GM19328 (cell line): ENCODE measurements around the gene DNMBP.
A peak's percentile ranks its signal among the peaks of the same experiment; 100 is the strongest.
"Not testable (repeated sequence)": the region's sequence is repeated elsewhere in the genome, so short reads cannot be mapped to it uniquely, and the experiment has no call there.

Experiments used
- ATAC-seq: cut with Tn5 transposase; IDR thresholded peaks from one replicate; pipeline ENCODE4 v1.9.1; 2021; ENCODE audit warnings: mild to moderate bottlenecking, moderate library complexity; ENCODE audit not compliant: unreplicated experiment

The DNMBP gene

DNA sequence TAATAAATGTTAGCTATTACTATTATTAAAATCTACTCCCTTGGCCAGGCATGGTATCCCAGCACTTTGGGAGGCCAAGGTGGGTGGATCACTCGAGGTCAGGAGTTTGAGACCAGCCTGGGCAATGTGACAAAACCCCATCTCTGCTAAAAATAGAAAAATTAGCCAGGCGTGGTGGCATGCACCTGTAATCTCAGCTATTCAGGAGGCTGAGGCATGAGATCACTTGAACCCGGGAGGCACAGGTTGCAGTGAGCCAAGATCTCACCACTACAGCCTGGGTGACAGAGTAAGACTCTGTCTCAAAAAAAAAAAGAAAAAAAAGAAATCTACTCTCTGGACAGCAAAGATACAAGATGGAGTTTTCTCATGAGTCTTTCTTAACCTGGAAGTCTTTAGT lies 56.2 kb downstream of the DNMBP start:
- ATAC-seq, result not testable (repeated sequence)

DNA sequence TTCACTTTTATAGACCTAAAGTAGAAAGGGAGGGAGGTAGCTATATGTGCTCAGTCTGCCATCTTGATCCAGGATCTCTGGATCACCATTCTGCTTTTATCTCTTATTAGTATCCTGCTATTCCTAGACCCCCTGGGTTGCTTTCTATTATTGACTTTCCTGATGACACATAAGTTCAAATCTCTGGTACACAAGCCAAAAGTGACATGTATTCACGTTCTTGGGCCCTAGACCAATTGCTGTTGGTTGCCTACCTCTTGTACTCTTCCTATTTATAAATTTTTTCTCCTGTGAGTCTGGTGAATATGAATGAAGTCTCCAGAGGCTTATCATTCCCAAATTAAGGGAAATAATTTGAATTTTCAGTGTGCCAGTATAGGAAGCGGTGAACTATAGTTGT lies 56.9 kb downstream of the DNMBP start:
- no peak for ATAC-seq

DNA sequence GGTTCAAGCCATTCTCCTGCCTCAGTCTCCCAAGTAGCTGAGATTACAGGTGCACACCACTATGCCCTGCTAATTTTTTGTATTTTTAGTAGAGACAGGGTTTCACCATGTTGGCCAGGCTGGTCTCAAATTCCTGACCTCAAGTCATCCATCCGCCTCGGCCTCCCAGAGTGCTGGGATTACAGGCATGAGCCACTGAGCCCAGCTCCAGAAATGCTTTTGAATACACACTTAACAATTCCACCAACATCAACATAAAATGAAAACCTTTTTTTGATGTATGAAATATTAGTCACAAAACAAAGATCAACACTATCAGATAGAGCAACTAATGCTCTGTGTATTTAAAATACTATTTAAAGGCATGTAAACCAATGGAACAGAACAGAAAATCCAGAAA lies 63.7 kb downstream of the DNMBP start:
- ATAC-seq, result not testable (repeated sequence)

DNA sequence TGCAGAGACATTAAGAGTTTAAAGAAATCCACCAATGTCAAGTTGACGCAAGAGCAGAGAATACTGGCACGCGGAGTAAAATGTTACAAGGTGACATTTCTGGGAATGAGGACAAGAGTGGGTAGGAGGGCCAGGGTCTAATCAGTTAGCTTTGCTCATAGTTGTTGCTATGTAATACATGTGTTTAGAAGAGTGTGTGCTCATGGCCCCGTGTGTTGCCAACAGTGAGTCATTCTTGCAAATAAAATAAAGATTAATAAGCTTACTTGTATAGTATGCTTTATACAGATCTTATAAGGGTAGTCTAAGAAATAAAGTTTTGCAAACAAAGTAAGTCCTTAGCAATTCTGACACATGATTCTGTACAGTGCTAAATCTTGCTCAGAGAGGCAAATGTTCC lies 64.5 kb downstream of the DNMBP start:
- ATAC-seq, result no peak

DNA sequence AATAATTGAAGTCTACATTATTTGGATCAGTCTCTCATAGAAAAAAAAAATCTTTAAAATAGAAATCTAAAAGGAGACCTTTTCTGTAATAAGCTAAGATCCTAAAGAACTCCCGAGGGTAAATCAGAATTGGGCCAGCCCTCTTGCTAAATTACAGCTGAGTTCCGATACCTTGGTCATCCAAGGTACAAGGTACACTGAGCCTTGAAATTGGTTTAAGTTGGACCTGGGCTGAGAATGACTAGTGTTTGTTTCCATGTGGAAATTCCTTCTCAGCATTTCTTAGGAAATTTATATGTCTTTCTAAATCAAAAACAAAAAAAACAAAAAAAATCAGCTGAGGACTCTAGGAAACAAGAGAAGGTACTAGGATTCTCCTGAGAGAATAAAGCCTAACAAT lies 64.9 kb downstream of the DNMBP start:
- ATAC-seq, result no peak

DNA sequence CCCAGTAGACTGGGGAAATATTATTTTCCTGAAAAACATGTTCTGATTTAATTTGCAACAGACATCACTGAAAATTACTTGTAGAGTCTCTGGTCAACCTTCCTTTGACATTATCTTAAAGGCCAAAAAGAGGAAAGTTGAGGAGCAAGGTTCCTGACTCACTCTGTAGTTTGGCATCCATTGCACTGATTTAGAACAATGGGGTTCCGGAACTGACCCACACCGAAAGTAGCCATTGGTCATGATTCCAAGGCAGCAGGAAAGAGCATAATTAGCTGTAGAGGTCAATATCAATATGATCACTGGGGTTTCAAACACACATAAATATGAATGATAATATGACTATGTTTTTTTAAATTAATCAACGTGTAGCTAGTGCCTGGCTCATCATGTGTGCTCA lies 65.8 kb downstream of the DNMBP start:
- no peak for ATAC-seq

DNA sequence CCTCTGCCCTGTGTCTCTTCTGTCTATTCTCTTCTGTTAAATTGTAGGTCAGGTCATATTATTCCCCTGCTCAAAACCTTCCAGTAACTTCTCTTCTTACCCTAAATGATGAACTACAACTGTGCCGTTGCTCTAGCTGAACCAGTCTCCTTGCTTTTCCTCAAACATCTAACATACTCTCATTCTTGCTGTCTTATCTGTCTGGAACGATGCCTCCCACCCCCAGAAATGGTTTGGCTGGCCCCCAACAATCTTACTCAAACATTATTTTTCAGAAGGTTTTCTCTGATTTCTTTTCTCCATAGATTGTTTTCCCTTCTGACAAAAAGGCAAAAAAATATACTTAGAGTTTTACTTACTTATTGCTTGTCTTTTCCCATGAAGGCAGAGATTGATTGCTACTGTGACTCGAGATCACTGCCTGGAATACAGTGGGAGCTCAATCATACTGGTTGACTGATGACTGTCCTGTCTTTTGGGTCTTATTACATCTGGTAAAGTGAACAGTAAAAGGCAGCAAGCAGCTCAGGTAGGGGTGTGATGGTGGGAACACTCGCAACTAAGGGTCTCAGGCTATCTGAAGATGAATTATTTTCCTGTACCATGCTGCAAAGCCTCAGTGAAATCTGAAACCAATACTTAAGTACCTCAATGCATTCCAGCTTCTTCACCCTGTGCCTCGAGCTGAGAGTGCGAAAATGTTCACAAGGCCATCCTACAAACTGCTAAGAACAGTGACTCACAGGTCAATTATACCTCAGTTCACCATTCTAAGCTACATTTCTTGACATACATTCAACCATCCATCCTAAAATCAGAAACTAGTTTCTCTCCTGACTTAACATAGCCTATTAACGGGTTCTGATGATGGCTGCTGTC lies 67.6 kb downstream of the DNMBP start:
- no peak for ATAC-seq

DNA sequence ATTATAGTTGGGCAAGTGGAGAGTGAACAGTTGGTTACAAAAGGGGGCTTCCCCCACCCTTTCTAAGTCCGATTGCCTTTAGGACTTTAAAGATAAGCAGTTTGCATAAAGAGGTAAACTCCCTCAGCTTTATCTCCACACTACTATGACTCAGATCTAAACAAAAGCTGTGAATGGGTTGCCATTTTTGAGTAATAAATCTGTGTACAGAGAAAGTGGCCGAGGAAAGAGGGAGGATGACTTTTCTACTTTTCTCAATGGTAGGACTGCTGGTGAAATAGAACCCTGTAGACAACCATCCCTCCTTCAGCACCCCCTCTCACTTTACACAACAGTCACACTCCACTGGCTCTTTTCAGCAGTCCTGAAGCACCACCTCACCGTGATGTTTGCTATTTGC lies 71.2 kb downstream of the DNMBP start:
- ATAC-seq, result peak; percentile 75

DNA sequence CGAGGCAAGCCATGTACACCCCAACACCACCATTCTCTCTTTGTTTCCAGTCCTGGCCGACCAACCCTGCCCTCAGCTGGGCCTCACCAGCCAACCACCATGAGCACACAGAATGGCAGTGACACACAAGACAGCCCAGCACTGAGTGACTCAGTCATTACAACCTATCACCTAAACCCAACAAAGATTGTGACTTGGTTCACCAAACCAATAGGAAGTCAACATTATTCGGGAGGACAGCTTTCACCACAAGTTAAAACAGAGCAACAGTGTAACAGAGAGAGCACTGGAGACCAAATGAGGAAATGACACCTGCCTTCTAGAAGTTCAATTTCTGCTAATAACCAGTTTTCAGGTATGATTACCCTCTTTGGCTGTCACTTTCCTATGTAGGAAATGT lies 72.1 kb downstream of the DNMBP start:
- no peak for ATAC-seq

DNA sequence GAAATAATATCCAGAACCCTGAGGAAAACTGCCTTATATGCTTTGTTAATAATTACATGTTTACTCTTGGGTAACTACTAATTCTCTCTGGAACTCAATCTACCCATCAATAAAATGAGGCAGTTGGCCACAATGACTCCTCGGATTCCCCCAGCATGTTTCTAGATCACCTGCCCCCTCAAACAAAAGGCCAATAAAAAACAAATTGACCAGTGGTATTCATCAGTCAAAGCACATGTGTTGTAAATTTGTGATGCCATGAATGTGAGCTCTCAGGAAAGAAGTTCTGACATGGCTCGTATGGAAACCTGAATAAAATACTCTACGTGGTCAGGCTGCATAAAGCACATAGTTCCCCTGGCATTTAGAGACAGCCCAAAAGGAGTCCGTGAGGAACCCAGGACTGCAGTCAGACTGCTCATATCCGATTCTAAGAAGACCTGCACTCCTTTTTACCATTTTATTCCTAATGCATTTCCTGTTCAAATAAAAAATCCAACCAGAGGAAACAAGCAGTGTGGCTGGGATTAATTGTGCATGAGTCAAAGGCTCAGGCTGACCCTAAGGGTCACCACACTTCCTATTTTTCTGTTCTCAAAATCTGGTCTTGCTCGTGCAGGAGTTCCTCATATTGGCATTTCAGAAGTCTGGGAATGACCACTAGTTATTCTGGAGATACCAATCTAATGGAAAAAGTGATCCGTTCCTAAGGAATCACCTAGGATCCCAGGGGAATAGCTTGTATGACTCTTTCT lies 77.4 kb downstream of the DNMBP start:
- ATAC-seq, result not testable (repeated sequence)

DNA sequence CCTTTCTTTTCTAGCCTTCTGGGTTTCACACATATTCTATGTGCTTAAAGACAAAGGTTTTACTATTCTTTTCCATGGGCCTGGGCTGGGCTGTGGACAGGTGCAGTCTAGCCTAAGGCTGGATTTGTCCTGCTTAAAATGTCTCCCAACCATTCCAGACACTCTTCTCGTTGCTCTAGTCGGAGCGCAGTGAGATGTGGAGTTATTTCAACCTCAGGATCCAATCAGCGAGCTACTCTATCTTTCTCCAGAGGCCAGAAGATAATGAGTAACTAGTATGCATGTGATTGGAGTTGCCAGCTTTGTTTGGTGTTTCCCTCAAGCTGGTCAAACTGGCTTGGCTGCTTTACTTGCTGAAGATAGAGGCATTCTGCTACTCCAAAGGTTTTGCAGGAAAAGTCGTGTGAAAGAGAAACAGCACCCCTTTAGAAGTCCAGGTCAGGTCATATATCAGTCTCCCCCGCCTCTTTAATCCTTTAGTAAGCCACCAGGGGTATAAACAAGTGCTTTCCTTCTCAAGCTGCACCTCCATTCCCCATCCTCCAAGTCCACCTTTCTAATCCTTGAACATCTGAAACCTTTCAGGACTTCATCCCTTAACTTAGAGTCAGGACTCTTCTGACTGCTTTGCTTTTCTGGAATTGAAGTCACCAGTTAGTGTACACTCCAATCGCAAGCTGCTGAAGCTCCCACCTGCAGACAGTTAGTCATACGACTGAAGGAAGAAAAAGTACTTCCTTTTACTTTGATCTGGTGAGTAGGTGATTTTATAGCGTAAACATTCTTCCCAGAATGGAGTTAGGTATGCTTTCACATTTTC lies 78.8 kb downstream of the DNMBP start:
- ATAC-seq, result no peak

DNA sequence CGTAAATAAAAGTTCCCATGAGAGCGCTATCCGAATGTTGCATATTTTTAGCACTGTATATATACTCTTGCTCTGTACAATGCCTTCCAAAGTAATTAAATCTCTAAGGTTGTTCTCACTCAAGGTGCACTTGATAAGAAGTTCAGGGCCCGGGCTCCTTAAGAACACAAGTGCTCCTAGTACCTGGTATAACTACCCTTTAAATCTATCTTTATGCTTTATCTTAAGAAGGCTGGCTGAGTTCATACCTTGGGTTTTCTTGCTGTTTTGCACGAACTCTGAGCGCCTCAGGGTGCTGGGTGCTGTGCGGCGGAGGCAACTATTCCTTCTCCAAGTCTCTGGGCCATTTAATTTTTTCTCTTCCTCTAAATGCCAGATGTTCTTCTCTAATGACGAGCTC lies 80.4 kb downstream of the DNMBP start:
- ATAC-seq, result no peak

DNA sequence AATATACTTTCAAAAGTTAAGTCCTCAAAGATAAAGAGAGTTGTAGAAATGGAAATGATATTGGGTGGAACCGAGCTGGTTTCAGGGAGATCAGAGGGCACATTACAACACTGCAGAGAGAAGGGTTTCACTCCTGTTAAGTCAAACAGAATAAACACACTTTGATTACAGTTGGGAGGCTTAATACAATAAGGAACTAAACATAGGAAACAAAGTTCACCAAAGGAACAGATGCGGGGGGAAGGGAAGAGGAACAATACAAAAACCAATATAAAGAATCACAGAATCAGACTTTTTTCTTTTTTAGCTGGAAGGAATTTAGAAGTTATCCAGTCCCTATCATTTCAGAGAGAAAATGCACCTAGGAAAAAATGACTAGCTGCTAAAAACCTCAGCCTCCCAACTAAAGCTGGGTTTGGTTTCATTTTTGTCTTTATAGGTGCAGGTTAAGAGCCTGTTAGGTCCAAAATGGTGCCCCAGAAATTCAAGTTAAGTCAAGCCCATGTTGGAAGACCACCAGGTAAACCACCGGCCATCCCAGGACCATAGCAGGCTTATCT lies 81.9 kb downstream of the DNMBP start:
- no peak for ATAC-seq

DNA sequence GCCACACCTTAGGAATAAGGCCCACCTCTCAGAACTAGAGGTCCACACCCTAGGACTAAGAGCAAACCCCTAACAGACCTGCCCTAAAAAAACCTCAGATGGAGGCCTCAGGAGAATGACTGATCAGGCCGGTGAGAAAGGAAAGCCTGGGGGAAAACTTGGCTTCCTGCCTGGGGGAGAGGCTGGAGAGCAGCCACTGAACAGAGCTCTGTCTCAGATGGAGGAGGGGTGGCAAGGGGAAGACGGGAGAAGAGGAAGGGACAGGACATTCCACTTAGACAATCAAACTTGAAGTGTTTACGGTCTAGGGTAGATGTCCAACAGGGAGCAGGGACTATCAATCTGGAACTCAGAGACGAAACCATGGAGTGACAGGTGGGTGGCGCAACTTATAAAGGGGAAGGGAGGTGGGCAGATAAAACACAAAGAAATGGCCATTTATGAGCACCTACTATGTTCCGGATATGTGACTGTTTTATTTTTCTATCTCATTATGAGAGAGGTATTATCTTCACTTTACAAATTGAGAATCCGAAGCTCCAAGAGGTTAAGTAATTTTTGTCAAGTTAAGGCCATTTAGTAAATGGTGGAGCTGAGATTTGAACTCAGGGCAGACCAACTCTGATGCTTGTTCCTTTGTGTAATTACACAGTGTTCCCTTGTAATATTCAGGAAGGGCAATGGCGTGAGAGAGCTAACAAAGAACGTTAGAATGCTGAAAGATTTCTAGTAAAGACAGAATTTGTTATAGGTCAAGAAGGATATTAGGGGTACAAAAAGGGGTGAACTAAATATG lies 82.6 kb downstream of the DNMBP start:
- no peak for ATAC-seq

DNA sequence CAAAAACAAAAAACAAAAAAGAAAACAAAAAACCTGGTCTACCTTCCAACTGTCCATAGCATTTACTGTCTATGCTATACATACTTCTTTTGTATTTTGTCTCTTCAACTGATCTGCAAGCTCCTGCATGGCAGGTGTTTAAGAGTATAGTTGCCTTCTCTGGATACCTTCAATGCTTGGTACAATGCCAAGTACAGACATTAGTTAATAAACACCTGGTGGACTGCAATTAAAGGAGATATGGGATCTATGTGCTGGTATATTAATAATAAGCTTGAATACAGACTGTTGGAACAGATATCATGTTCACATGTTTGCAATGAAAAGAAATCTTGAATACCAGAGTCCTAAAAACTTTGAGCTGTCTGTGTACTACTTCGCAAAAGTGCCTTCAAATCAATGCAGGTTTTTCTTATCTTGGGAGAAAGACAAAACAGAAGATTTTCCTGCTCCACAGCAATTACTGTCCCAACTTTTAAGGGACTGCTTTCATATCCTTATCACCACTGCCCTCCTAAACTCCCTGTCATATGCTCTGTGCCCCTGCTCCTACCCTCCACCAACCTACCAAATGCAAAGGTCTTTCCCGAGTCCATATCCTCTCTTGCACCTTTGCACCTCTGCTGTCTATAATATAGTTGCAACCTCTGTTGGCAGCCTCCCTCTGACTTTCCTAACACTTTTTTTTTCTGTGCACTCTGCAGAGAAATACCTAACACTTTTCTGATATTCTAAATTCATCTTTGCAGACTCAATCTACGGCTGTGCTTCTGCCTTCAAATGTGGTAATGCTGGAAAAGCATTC lies 85.1 kb downstream of the DNMBP start:
- no peak for ATAC-seq

DNA sequence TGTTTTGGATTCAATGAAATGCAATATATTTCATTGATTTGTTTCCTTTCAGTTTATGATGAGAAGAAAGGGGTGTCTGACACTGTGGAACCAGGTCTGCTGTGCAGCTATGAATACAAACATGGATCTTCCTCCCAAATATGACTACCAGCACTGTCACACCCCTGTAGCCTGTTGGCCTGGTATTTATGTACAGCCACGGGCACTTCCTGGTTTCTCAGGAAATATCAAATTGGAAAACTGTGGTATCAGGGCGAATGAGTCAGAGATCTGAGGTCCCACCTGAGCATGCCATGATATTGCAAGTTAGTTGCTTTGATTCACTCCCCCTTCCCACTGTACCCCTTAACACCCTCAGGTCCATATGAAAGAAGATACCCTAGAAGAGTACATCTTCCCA lies 87.8 kb downstream of the DNMBP start:
- ATAC-seq, result no peak

DNA sequence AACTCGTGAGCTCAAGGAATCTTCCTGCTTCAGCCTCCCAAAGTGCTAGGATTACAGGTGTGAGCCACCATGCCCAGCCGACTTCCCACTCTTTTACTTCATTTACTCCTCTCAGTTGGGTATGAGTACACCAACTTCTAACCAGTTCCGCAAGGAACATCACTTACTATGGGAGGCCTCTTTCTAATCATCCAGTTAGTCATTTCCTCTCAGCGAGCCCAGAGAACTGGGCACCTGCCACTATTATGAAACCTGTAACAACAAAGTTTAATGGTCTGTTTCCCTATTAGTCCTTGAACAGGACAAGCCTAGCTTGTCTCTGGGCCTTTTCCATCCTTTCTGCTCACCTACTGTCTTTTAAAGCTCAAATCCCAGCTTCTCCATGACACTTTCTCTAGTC lies 88.8 kb downstream of the DNMBP start:
- ATAC-seq, result no peak

DNA sequence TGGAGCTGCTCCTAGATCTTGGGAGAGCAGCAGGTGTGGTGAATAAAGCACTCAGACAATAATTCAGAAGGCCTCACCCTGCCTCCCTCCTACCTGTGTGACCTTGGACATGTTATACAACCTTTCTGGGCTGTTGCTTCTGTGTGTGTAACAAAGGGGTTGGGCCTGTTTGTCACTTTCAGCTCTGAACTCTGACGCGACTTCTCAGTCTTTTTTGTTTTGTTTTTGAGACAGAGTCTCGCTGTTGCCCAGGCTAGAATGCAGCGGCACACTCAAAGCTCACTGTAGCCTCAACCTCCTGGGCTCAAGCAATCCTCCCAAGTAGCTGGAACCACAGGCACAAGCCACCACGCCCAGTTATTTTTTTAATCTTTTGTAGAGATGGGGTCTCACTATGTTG lies 89.3 kb downstream of the DNMBP start:
- no peak for ATAC-seq
